ENCODE results near the gene FHOD3.

The FHOD3 gene

DNA sequence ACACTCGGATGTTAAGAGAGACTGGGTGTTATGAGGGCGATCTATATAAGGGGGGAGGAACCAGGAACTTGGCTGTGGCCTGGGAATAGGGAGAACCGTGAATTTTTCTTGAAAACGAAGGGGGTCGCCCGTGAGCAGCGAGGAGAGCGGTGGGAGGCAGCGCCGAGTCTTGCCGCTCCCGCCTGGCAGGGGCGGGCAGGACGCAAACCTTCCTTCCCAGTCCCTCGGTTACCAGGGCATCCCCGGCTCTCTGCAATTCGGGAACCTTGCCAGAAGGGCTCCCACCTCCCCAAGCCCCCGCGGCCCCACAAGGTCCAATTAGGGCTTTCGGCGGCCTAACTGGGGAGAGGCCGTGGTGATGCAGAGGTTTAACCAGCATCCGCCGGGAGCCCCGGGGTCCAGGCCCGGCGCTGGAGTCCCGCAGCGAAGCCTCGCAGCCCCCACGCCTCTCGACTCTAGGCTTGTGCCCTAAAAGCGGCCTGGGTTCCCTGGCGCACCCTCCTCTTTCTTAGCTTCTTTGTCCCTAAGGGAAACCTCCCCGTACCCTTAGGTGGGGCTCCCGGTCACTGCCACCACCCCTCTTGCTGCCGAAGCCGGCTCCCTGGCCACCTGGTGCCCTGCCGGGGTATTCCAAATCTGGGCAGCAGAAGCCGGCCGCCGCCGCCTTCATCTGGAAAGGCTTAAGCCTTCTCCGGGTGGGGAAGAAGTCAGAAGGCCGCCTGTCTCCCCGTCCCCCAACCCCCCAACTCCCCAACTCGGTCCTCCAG lies 680 bp upstream of the FHOD3 start:
- no peak for DNase-seq (ENCODE audit: low spot score)

- no peak for DNase-seq (ENCODE audit: low spot score)
Observed at GRCh38 chr18:36298126-36298741, 721 bp downstream of the FHOD3 start.

DNA sequence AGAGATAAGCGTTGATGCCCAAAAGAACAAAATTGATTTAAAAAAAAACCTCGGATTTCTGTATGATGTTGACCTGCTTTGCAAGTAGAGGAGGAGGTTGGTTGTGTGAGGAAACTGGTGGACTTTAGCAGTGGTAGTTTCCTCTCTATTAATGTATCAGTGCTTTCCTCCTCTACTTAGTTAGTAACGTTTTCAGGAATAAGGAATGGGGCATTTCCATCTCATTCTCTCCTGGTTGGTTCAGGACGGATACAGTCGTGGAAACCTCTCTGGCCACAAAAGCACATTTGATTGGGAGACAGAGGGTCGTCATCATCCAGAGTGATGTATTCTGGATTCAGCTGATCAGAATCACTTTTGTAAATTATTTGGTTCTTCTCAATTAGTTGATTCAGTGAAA lies 1.5 kb downstream of the FHOD3 start:
- no peak for DNase-seq (ENCODE audit: low spot score)

GRCh38 chr18:36300211-36300610 lies 2.7 kb downstream of the FHOD3 start:
- no peak for DNase-seq (ENCODE audit: low spot score)

DNA sequence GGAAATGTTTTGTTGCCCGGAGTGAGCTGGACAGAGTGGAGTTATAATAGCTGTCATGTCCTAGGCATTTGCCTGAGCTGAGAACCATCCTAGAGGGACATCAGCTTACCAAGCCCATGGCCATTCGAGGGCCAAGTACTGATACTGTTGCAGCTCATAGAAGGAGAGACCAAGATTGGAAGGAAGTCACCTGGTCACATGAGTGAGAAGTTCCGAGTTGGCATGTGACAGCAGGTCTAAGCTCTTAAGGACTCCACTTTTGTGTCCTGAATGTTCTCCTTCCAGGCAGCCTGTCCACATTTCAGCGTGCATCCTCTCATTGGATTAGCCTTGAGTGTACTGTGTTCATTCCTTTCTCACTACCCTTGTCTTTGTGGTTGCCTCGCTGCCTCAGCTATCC lies 4.4 kb downstream of the FHOD3 start:
- no peak for DNase-seq (ENCODE audit: low spot score)

GRCh38 chr18:36302676-36303075 lies 5.2 kb downstream of the FHOD3 start:
- no peak for DNase-seq (ENCODE audit: low spot score)

DNA sequence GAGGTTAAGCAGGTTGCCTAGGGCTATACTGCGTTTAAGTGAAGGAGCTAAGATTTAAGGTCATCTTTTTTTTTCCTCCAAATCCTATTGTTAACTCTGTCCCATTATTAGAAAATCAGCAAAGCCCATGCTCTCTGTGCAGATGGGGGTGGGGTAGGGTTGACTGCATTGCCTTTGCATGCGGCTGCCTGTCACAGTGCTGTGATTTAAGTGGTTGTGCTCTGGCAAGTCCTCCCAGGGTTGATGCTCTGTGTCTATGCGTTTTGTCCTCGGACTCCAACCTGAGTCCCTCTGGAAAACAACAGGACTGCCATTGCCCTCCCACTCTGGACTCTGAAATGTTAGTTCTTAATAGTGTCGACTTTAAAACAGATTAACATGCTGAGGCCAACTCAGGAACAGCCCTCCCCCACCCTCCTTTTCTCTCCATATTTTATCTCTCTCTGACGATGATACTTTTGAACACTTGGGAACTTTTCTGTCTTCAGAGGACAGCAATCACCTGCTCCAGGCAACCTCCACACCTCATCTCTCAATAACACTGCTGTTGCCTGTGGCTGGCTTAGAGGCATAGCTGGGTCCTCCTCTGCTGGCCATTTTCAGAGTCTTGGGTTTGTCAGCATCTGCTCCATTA lies 5.8 kb downstream of the FHOD3 start:
- DNase-seq (ENCODE audit: low spot score): no peak

- no peak for DNase-seq (ENCODE audit: low spot score)
Observed at GRCh38 chr18:36304723-36305122, 7.2 kb downstream of the FHOD3 start.

- DNase-seq (ENCODE audit: low spot score): no peak
Observed at GRCh38 chr18:36305375-36305774, 7.9 kb downstream of the FHOD3 start.

- no peak for DNase-seq (ENCODE audit: low spot score)
Observed at GRCh38 chr18:36307513-36307912, 10.0 kb downstream of the FHOD3 start.

GRCh38 chr18:36308711-36309435 lies 11.4 kb downstream of the FHOD3 start:
- DNase-seq (ENCODE audit: low spot score): no peak

- peak; percentile 89 for DNase-seq (ENCODE audit: low spot score)
Observed at GRCh38 chr18:36309436-36310391, 12.2 kb downstream of the FHOD3 start.

- DNase-seq (ENCODE audit: low spot score): no peak
Observed at GRCh38 chr18:36311026-36311570, 13.6 kb downstream of the FHOD3 start.

DNA sequence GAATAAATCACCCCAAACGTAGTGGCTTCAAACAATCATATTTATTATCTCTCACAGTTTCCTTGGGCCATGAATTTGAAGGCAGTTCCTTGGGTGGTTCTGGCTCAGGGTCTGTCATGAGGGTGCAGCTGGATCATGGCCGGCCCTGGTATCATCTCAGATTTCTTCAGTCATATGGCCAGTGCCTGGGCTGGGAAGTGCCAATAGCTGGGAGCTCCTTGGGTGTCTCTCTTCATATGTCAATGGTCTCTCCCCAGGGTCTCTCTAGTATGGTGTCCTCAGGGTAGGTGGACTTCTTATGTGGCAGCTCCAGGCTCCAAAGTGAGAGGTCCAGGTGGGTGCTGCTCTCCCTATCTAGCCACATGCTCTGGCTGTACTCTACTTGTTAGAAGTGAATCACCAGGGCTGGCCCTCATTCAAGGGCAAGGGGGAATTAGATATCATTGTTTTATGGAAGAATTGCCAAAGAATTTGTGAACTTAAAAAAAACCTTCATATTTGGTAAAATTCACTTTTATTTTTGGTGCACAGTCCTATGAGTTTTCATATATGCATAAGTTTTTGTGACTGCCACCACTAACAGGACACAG lies 15.4 kb downstream of the FHOD3 start:
- no peak for DNase-seq (ENCODE audit: low spot score)

GRCh38 chr18:36314098-36314497 lies 16.6 kb downstream of the FHOD3 start:
- no peak for DNase-seq (ENCODE audit: low spot score)

DNA sequence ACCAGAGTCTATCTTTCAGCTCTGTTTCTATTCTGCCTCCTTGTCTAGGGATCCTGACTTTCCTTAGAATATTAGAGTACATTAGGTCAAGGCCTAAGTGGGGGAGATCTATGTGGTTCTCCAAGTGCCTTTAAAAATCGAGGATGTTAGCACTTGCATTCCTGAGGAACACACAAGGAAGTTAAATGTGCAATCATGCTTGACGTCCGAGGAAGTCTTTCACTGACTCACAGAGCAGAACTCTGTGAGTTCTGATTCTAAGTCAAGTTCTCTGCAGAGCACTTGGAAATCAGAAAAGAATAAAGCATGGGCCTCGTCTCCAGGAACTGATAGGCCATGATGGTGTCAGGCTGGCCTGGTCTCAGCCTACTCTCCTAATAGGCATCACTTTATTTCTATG lies 17.2 kb downstream of the FHOD3 start:
- DNase-seq (ENCODE audit: low spot score): no peak

DNA sequence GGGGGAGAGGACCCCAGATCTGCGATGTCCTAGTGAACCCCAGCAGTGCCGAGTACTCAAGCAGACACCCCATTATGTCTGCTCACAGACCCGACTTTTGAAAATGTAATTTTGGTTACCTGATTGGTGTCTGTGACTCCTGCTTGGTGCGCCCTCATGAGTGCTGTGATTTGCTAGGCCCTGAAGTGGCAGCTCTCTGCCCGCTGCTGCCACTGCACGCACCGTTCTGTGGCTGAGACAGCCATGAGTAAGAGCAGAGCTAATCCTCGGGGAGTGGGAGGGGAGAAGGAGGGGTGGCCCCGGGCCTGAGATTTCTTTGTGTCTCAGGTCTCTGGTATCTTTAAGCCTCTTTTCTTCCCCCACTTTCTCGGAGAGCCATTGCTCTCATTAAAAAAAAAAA lies 18.2 kb downstream of the FHOD3 start:
- DNase-seq (ENCODE audit: low spot score): peak; percentile 9

- no peak for DNase-seq (ENCODE audit: low spot score)
Observed at GRCh38 chr18:36316246-36316645, 18.7 kb downstream of the FHOD3 start.

GRCh38 chr18:36321658-36322407 lies 24.3 kb downstream of the FHOD3 start:
- DNase-seq (ENCODE audit: low spot score): no peak

DNA sequence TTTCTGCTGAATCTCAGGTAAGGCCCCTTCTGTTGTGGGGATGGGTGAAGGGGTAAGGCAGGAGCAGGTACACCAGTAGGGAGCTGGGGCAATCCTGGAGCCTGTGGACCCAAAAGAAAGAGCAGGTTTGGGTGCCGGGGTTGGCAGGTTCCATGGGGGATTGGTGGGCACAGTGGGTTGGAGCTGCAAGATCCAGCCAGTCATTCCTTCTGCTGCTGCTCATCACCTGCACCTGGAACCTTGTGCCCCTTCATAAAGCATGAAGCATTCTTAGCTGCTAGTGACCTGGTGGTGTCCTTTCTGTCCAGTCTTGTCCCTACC lies 24.9 kb downstream of the FHOD3 start:
- no peak for DNase-seq (ENCODE audit: low spot score)
